Body of pancreas (tissue), 4 donors: Measurements from ENCODE around the gene ATRAID.

ENCODE experiments used
- CTCF ChIP-seq, 7 experiments: fragments of 450-650 bp in 4 of 7; fragments of 200-600 bp in 3 of 7; sonication (generic) in 3 of 7; IDR thresholded peaks; one replicate each; pipeline ENCODE4 v1.5.1; 2016 to 2019; ENCODE audit warnings: antibody characterized with exemption in 7 of 7
- POLR2A ChIP-seq, 3 donors: fragments of 450-650 bp; IDR thresholded peaks; one replicate each; pipeline ENCODE4 v1.6.1; 2016; ENCODE audit warnings: antibody characterized with exemption in 3 of 3, mild to moderate bottlenecking in 2 of 3

- no peak for TF ChIP-seq CTCF (IDR thresholded peaks at IDR 0.05)
- TF ChIP-seq POLR2A (IDR thresholded peaks at IDR 0.05), result no peak
Observed at GRCh38 chr2:27261926-27262298, 50.1 kb downstream of the ATRAID start.
